Medulla oblongata (tissue), 1 donor: ENCODE results near the gene FBXO38.
A peak's percentile ranks its signal among the peaks of the same experiment; 100 is the strongest.

Source experiments
- DNase-seq: peaks from one replicate; pipeline ENCODE4 v3.0.0-alpha.2; 2015; ENCODE audit errors: extremely low spot score

The FBXO38 gene, protein sequence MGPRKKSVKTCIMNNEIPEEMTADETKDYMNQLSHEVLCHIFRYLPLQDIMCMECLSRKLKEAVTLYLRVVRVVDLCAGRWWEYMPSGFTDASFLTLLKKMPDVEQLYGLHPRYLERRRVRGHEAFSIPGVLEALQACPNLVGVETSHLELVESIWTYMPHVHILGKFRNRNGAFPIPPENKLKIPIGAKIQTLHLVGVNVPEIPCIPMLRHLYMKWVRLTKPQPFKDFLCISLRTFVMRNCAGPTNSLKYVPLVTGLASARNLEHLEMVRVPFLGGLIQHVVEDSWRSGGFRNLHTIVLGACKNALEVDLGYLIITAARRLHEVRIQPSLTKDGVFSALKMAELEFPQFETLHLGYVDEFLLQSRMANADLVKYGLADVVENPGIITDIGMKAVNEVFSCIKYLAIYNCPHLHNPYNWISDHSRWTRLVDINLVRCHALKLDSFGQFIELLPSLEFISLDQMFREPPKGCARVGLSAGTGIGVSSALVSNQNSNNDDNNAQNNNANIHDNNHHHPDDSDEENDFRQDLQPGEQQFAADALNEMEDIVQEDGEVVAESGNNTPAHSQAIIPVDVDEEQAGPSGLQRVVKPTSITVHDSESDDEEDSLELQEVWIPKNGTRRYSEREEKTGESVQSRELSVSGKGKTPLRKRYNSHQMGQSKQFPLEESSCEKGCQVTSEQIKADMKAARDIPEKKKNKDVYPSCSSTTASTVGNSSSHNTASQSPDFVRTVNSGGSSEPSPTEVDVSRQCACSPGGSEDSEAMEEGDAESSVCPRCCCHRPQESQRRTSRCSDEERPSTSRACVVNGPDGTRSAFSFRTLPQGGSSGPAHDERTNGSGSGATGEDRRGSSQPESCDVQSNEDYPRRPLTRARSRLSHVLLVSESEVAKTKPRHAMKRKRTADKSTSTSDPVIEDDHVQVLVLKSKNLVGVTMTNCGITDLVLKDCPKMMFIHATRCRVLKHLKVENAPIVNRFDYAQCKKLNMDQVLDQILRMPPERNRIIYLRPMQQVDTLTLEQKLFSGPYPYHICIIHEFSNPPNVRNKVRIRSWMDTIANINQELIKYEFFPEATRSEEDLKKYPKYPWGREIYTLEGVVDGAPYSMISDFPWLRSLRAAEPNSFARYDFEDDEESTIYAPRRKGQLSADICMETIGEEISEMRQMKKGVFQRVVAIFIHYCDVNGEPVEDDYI

DNA sequence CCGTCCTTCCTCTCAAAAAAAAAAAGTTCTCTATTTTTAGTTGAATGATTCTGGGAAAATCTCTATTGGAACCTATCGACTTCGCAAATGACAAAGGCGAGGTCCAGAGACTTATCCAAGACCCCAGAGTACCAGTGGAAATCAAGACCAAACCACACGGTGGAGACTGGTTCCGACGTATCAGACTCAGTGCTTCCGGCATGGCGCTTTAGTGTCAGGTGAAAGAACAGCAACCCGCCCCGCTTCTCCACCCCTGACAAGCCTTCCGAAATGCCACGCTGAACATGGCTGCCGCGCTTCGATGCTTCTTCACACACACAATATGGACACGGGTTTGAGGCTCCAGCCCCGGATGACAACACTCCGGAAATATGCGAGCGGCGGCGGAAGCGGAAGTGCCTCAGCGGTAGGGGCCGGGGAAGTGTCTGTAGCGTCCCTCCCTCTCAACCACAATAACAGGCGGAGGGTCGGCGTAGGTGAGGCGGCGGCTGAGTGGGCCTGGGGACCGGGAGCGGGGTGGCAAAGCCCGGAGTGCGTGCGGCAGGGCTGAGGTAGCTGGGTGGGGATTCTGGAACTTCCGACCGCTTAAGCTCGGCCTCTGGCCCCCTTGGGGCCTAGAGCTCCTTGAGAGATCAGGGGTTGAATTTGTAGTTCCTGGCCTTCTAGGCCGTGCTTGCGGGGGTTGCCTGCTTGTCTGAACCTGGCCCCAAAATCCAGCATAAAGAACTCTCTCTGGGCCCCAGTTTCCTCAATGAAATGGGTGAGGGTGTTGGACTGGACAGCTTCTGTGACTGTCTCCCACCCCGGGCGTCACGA is at the start of gene FBXO38:
TSS of gene FBXO38 (plus strand) at position 395 of the 816 bp plus-strand sequence. CDS start 10,819 bp downstream, outside the sequence.
- peak; percentile 98 for DNase-seq

DNA sequence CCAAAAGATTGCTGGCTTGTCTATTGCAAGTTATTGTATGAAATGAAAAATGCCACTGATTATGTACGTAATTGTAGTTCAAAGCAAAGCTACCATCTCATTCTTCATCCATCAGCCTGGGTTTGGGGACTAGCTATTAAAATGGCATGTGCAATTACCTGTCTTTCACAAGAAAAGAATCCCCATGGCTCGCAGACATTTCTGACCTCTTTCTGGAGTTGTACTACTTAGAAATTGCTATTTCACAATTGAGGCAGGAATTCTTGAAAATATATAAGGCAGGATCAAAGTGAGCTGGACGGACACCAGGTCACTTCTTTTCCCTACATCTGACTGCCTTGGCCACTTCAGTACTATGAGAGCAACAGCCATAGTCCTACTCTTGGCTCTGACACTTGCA is 48.5 kb upstream of the FBXO38 start, which contains the start of gene SPINK9:
TSS of gene SPINK9 (plus strand) at position 301 of the 400 bp plus-strand sequence. CDS start at position 356, 55 bp downstream.
- no peak for DNase-seq

DNA sequence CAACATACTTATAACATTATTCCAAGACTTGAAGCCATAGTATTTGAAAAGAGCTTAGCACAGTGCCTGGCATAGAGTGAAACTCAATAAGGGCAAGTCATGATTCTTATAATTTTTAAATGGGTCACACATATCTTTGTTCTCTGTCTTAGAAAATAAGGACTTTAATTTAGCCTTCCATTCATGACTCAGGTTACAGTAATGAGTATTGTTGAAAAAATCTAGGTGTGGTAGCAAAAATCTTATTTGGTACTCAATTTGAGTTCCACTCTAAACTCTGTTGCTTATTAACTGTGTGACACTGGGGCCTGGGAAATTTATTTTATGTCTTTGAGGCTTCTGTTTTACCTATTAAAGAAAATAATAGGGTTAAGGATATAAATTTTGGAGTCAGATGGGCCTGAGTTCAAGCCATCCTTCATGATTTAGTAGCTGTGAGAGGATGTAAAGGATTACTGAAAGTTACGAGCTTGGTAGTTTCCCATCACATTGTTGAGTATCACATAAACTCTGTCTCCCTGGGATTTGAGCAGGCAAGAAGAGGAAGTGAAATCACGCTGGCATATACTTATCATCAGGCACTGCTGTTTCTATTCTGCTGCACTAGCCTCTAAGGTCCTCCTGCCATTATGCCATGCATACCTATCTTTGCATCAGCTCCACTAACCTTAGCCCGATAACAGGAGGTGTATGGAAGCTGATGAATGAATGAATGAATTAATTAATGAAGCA is 46.9 kb upstream of the FBXO38 start:
- DNase-seq, result peak; percentile 25

DNA sequence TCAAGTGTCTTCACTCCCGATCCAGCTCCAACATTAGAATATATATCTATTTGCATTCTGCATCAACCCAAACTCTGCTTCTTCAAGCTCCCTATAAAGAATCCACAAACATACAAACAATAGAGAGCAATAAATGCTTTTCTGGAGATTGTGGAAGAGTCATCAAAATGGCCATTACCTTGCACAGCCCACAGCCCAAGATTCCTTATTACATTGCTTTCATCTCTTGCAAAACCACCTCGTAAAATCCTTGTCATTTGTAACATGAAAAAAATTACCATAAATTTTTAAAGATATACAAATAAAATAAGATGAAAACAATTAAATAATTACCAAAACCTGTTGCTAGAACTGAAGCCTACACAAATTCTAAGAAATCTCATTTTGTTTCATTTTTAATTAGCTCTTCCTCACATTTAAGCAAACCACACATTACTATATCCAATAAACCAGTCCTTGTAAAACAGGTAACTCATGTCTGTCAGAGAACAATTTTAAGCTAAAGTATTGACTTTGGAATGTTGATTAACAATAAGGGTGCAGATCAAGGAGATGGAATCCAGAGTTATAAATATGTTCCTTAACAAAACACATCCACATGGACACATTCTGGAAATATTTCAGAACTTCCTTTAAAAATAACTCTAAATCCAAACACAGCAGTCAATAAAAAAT is 41.2 kb upstream of the FBXO38 start:
- DNase-seq, result no peak

DNA sequence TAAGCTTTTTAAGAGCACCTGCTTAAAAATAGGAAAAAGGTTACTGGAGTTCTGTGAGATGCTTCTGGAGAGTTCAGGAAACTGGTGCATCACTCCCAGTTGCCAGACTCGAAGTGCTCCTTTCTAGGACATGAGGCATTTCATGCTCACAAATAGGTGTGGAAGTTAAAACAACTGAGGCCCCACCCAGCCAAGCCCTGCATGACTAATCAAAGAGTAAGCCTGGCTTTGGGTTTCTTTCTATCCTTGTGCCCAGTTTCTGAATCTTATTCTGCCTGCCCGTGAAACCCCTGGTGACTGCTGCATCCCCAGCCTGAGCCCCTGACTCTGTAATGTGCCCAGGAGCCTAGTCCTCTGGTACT is 40.7 kb upstream of the FBXO38 start:
- DNase-seq, result no peak

DNA sequence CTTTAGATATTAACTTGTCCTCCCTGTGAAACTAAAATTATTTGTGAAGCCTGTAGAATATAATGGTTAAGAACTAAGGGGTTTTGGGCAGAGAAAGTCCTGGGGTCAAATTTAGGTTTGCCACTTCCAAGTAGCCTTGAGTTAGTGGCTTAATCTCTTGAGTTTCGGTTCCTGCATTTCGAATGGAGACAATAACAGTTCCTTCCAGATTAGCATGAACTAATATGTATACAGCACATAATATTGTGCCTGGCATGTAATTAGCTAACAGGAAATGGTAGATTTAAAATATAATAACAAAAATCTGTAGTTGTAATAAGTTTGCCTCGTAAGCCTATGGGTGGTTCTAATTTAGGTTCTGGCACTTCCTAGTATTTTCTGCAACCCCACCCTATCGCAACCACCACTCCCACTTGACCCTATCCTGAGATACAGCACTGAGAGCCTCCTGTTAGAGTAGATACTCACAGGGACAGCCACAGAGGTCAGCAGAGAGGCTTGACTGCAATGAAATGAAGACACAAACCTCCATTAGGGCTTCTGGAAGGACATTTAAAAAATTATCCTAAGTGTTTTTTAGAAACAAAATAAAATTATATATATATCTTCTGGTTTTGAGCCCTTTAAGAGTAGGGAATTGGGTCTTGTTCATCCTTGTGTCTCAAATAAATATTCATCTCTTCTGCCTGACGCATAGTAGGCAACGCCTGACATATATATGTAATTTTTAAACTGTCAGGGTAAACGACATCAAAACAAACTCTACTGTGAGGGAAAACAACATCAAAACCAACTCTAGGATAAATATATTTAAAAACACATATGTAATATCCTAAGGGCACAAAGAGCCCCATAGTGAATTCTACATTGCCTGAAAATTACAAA is 39.9 kb upstream of the FBXO38 start:
- no peak for DNase-seq

DNA sequence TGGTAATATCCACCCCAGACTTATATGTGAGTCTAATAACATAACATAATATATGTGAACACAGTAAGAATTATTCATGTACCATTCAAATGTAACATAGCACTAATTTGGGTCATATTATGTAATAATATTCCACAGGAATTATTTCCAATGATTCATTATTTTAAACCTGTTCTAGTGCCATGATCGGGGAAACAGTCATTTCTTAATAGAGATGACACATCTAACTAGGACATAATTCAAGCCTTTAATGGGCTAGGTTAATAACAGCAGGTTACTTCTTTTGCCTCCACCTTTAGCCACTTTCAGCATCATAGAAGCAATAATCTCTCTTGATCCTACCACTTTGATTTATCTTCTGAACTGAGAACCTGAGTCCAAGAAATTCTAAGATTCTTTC is 36.1 kb upstream of the FBXO38 start:
- no peak for DNase-seq

DNA sequence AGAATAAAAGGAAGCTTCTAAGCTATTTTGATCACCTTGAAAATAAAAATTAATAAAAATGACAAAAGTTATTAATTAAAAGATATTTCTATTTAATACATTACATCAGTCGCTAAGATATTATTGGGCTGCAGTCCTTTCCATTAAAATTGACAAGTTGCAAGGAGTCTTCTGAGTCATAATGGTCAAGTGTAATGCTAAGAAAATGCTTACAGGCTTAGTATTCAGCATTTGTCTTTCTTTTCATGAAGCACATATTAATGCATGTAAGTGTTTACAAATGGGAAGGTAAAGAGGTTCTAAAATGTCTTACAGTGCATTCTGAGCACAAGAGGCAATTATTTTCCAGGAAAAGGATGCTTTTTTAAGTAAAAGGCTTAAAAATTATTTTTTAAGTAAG is 31.1 kb upstream of the FBXO38 start:
- no peak for DNase-seq

DNA sequence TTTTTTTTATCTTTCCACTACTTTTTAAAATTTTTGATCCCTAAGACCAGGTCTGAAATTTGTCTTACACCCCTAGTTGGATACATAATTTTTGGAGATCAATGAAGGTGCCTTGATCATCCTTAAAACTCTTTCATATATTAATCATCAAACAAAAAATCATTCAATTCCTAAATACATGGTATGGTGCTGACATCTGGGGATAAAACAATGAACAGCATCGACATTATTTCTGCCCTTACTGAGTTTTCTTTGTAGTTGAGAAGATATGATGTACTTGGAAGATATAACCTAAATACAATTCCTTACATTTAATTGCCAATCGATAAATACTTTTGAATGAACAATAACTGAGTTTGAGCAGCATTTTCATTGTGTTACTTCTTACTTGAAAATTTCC is 30.1 kb upstream of the FBXO38 start:
- DNase-seq, result no peak

DNA sequence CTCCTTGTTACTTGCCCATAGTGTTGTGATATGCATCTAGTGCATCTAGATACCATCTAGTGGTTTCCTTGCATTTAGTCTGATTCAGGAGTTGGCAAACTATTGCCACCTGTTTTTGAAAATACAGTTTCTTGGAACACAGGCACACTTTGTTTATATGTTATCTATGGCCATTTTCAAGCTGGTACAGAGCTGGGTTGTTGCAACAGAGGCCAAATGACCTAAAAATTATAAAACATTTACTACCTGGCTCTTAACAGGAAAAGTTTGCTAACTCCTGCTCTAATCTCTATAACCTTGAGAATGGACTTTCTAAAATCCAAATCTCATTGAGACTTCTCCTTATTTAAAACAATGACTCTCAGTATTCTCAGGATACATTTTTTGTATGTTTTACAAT is 19.4 kb upstream of the FBXO38 start:
- DNase-seq, result no peak

DNA sequence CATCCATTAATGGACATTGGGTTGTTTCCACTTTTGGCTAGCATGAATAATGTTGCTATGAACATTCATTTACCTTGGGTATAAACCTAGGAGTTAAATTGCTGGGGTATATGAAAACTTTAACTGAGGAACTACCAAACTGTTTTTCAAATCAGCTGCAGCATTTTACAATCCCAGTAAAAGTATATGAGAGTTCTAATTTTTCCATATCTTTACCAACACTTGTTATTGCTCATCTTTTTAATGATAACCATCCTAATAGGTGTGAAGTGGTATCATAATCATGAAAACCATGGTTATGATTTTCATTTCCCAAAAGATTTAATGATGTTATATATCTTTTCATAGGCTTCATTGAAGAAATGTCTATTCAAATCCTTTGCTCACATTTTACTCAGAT is 15.5 kb upstream of the FBXO38 start:
- no peak for DNase-seq

DNA sequence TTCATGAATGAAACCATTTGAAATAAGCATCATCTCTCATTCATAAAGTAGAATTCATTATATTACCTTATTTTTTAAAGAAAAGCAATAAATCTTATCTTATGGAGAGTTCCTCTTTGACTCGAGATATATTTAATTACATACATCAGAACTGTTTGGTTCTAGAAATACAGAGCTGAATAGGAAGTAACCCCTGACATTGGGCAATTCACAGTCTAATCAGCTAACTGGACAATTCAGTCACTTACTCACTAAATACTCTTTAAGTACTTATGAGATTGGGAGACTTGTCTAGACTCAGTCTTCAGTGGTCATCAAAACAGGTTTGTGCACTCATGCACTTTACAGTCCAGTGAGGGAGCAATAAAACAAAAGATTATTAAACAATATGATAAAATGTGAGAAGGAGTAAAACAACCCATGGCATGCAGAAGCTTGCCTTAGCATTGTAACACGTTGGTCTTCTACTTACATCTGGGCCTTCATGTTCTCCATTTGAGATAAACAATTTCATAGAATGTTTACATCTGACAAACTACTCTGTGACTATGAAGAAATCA is 11.5 kb upstream of the FBXO38 start:
- no peak for DNase-seq

DNA sequence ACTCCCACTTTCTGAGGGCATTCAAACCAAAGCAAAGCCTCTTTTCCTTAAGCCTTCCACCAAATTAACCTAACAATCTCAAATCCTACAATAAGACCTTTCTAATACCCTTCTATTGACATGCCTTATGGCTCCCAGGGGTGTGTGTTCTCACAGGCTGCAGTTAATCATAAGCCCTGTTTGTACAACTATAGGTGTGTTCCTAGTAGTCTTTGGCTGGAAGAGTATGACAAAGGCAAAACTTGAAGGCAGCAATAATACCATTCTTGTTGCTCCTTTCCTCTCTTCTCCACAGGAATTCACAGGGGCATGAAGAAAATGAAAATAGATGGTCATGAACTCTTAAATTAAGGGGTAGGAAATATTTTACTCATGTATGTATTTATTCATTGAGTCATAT is 10.9 kb upstream of the FBXO38 start:
- no peak for DNase-seq

DNA sequence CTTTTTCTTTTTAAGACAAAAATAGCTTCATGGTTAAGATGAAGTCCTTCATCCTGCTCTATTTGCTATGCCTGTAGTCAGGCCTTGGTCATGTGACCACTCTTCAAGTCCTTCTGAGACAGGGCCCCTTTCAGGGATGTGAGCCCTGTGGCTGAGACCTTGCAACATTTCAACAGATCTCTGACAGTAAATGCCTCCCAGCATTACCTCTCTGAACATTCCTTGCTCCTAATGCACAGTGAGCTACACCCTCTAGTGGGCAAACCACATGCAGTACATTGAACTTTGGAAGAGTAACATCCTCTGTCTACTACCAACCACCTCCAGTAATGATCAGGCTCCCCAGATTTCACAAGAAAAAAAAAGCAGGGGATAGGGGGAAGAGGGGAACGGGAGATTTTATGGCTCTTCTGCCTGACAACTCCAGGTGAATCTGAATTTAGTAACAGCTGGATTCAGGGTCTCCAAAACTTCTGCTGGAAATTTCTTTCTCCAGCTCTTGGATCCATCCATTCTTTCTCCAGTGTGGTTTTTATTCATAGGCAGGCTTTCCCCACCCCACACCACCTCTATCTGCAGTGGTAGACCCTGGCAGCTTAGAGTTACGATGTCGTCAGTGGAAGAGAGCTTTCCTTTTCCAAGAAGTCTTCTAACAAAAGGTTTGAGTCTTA is 8.9 kb upstream of the FBXO38 start:
- peak; percentile 59 for DNase-seq

DNA sequence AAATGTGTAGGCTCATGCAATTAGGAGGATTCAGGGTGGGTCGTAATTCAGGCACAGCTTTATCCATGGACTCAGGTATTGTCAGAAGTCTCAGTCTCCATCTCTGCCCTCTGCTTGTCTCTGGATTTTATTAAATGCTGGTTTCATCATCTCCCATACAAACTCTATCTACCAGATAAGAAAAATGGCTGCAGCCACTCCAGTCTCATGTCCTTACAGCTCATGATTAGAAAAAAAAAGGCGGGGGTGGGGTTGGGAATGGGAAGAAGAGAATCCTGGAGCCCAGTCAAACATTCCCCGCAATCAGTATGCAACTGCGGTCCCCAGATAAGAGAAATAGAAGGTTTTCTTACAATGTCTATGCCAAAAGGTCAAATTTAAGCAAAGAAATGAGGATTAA is 7.6 kb upstream of the FBXO38 start:
- no peak for DNase-seq

DNA sequence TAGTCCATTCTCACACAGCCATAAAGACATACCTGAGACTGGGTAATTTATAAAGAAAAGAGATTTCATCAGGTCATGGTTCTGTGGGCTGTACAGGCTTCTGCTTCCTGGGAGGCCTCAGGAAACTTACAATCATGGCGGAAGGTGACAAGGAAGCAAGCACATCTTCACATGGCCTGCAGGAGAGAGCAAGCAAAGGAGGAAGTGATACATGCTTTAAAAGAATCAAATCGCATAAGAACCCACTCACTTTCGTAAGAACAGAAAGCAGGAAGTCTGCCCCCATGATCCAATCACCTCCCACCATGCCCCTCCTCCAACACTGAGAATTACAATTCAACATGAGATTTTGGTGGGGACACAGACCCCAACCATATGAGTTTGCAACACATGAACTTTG is 5.1 kb upstream of the FBXO38 start:
- DNase-seq, result no peak

DNA sequence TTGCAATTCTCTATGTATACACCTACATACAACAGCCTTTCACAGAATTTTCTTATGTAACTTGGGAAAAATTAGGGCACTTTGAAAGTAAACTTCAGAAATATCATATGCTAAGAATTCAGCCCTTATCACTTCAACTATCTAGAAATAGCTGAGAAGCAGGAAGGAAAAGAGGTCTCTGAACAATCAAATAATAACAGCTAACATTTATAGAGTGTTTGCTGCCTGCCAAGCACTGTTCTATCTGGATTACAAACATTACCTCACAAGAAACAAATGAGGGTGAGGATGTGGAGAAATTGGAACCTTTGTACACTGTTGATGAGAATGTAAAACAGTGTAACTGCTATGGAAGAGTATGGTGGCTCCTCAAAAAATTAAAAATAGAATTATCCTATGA is 4.4 kb upstream of the FBXO38 start:
- DNase-seq, result no peak

DNA sequence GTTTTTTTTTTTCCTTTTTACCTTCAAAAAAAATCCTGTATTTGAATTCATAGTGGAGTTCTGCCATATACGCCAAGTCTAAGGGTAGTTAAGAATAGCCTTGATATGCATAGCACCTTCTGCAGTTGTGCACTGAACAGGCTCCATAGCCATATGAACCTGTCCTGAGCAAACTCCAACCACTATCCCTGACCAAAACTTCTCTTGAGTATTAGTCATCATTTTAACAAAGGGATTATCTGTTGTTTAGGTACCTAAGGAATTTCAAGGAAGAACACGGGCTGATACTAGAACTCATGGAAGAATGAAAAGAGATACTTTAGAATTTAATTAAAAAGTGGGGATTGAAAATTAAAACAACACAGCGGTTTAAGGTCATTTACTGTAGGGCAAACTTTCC is 1.9 kb upstream of the FBXO38 start:
- no peak for DNase-seq
